Suprapubic skin (tissue), 4 donors: ENCODE results near the gene PRKCQ. TPM values are rescaled to one million over a fixed set of nuclear protein-coding genes. Genes with fewer than 3 reads are reported as not detected.

Experiments used
- DNase-seq, 2 donors: peaks; one replicate each; pipeline ENCODE4 v3.0.0-alpha.2; 2019; ENCODE audit warnings: low spot score in 2 of 2
- H3K27ac ChIP-seq: fragments of 200-600 bp; sonication (generic); one replicate; pipeline ENCODE4 v1.5.1; 2019
- H3K27me3 ChIP-seq: fragments of 200-600 bp; sonication (generic); one replicate; pipeline ENCODE4 v1.5.1; 2019
- H3K36me3 ChIP-seq: fragments of 200-600 bp; sonication (generic); one replicate; pipeline ENCODE4 v1.5.1; 2019
- H3K4me1 ChIP-seq: fragments of 200-600 bp; sonication (generic); one replicate; pipeline ENCODE4 v1.5.1; 2019
- H3K4me3 ChIP-seq: fragments of 200-600 bp; sonication (generic); one replicate; pipeline ENCODE4 v1.5.1; 2019; ENCODE audit warnings: mild to moderate bottlenecking
- H3K9me3 ChIP-seq: fragments of 200-600 bp; sonication (generic); one replicate; pipeline ENCODE4 v1.5.1; 2019
- CTCF ChIP-seq, 2 donors: fragments of 200-600 bp in 1 of 2; fragments of 450-650 bp in 1 of 2; sonication (generic) in 1 of 2; IDR thresholded peaks; one replicate each; pipeline ENCODE4 v1.5.1; 2016 to 2019; ENCODE audit warnings: antibody characterized with exemption in 2 of 2, mild to moderate bottlenecking in 1 of 2, moderate library complexity in 1 of 2
- EP300 ChIP-seq: sonication (generic); formaldehyde crosslinking; IDR thresholded peaks from one replicate; pipeline ENCODE4 v1.6.1; 2017; ENCODE audit warnings: antibody characterized with exemption
- POLR2A ChIP-seq, 2 donors: fragments of 450-650 bp; IDR thresholded peaks; one replicate each; pipeline ENCODE4 v1.6.1; 2017; ENCODE audit warnings: antibody characterized with exemption in 2 of 2, mild to moderate bottlenecking in 2 of 2, moderate library complexity in 2 of 2
- POLR2AphosphoS5 ChIP-seq, 3 donors: sonication (generic); formaldehyde crosslinking; IDR thresholded peaks; one replicate each; pipeline ENCODE4 v1.6.1; 2017; ENCODE audit warnings: antibody characterized with exemption in 3 of 3
- WGBS: methylation state at CpG from one replicate; pipeline ENCODE4 v1.1.5; 2018; 5-methylcytosine and 5-hydroxymethylcytosine counted together
- total RNA-seq, 4 donors: library from RNA; depleted of rRNA; stranded (reverse); fragments of >200 nt; gene quantifications; one replicate each; pipeline ENCODE4 v1.1.0, GENCODE V29; 2016

Gene PRKCQ
- total RNA-seq, 4 donors from 2014 or later = 0.51 to 1.0 TPM; not detected in 2

DNA sequence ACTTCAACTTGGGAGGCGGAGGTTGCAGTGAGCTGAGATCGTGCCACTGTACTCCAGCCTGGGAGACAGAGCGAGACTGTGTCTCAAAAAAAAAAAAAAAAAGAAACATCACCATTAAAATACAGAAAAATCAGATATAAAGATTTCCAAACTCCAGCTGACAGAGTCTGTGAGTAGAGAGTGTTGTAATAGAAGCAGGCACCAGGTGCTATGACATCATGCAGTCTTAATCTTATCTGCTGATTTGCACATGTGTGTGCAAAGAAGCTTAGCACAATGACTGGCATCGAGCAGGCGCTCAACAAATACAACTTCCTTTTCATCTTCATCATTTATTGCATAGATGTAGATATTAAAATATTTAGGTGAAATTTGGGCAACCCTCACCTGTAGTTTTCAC lies 92.2 kb downstream of the PRKCQ start:
- TF ChIP-seq EP300 (no peak), CTCF (IDR thresholded peaks at IDR 0.05) (no peak), POLR2AphosphoS5 (IDR thresholded peaks at IDR 0.05) (no peak), POLR2A (IDR thresholded peaks at IDR 0.05) (no peak)
- 88% methylated on average over 5 of the region's 5 CpGs for WGBS

DNA sequence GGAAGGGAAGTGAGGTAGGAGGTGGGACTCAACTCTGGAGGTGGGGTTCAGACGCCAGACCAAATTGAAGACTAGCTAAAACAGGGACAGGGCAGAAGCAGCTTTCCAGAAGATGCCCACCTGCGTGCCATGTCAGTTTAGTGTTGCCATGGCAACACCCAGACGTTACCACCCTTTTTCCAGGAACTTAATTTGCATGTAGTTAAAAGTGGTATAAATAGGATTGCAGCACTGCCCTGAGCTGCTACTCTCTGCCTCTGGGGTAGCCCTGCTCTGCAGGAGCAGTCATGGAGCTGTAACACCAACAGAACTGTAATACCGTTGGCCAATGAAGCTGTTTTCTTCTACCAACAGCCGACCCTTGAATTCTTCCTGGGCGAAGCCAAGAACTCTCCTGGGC lies 93.8 kb downstream of the PRKCQ start:
- no peak overlapping the region for H3K4me3 ChIP-seq
- no peaks in the 10 kb centered on the region for H3K36me3 ChIP-seq
- no peak for TF ChIP-seq POLR2AphosphoS5 (IDR thresholded peaks at IDR 0.05)
- TF ChIP-seq POLR2A (IDR thresholded peaks at IDR 0.05) = no peak
- no peak for TF ChIP-seq EP300
- TF ChIP-seq CTCF (IDR thresholded peaks at IDR 0.05) = no peak
- H3K9me3 ChIP-seq = no peaks in the 10 kb centered on the region
- 81% methylated on average over 6 of the region's 6 CpGs for WGBS
- H3K4me1 ChIP-seq = no peaks in the 10 kb centered on the region
- H3K27me3 ChIP-seq = peaks cover 11% of the 10 kb centered on the region
- H3K27ac ChIP-seq = no peak overlapping the region
- DNase-seq = no peak

More for the DNA sequence above, 92.2 kb downstream of the PRKCQ start:
- no peak overlapping the region for H3K27ac ChIP-seq
- H3K27me3 ChIP-seq = peaks cover 18% of the 10 kb centered on the region
- H3K36me3 ChIP-seq = no peaks in the 10 kb centered on the region
- no peaks in the 10 kb centered on the region for H3K4me1 ChIP-seq
- no peaks in the 10 kb centered on the region for H3K9me3 ChIP-seq
- no peak for DNase-seq
- H3K4me3 ChIP-seq = no peak overlapping the region

- Histone ChIP-seq H3K27me3 (no peaks in the 10 kb centered on the region), H3K36me3 (no peaks in the 10 kb centered on the region), H3K27ac (no peak overlapping the region), H3K4me1 (no peaks in the 10 kb centered on the region), H3K9me3 (no peaks in the 10 kb centered on the region), H3K4me3 (no peak overlapping the region)
- 88% methylated on average over 9 of the region's 9 CpGs for WGBS
- no peak for DNase-seq
- TF ChIP-seq POLR2A (IDR thresholded peaks at IDR 0.05) = no peak
- TF ChIP-seq POLR2AphosphoS5 (IDR thresholded peaks at IDR 0.05) = no peak
- TF ChIP-seq CTCF (IDR thresholded peaks at IDR 0.05) = no peak
- TF ChIP-seq EP300 = no peak
These were observed 97.2 kb downstream of the PRKCQ start for GRCh38 chr10:6482737-6483357.

DNA sequence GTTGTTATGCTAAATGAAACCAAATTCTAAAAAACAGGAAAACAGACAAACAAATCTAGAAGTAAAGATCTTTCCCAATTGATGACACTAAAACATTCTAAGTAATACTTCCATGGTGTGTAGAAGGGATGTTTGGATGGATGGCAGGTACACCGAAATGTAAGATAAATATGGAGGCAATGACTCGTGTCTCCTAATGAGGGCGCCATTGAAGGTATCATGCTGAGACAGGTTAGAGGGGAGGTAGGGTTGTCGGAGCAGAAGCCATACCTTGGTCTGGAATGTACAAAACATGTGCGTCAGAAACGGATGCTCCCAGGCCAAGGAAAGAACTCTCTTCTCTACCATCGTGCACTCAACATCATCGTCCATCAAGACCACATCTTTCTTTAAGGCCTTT lies 101.4 kb downstream of the PRKCQ start:
- H3K27me3 ChIP-seq = no peaks in the 10 kb centered on the region
- no peak for DNase-seq
- 90% methylated on average over 8 of the region's 8 CpGs for WGBS
- no peaks in the 10 kb centered on the region for H3K36me3 ChIP-seq
- no peak overlapping the region for H3K27ac ChIP-seq
- TF ChIP-seq POLR2AphosphoS5 (IDR thresholded peaks at IDR 0.05) = no peak
- TF ChIP-seq POLR2A (IDR thresholded peaks at IDR 0.05) = no peak
- TF ChIP-seq CTCF (IDR thresholded peaks at IDR 0.05) = no peak
- no peak for TF ChIP-seq EP300
- H3K4me1 ChIP-seq = no peaks in the 10 kb centered on the region
- H3K4me3 ChIP-seq = no peak overlapping the region
- H3K9me3 ChIP-seq = no peaks in the 10 kb centered on the region

GRCh38 chr10:6476989-6477388 lies 103.1 kb downstream of the PRKCQ start:
- no peak for DNase-seq
- H3K27me3 ChIP-seq = no peaks in the 10 kb centered on the region
- no peaks in the 10 kb centered on the region for H3K4me1 ChIP-seq
- H3K9me3 ChIP-seq = no peaks in the 10 kb centered on the region
- WGBS = 79% methylated on average over 2 of the region's 2 CpGs
- H3K27ac ChIP-seq = no peak overlapping the region
- no peaks in the 10 kb centered on the region for H3K36me3 ChIP-seq
- no peak overlapping the region for H3K4me3 ChIP-seq
- TF ChIP-seq POLR2A (IDR thresholded peaks at IDR 0.05) (no peak), EP300 (no peak), CTCF (IDR thresholded peaks at IDR 0.05) (no peak), POLR2AphosphoS5 (IDR thresholded peaks at IDR 0.05) (no peak)
